Liver (tissue), 9 donors: Measurements from ENCODE around the gene KCNJ1. TPM values are rescaled to one million over a fixed set of nuclear protein-coding genes. Genes with fewer than 3 reads are reported as not detected.

ENCODE experiments used
- DNase-seq: peaks from one replicate; pipeline ENCODE4 v3.0.0-alpha.2; 2017; ENCODE audit warnings: low spot score
- H3K27ac ChIP-seq, 2 donors: one replicate each; pipeline ENCODE4 v1.7.0; 2013; ENCODE audit warnings: inconsistent platforms in 2 of 2, low read length in 2 of 2, control low read depth in 1 of 2, low read depth in 1 of 2, mild to moderate bottlenecking in 1 of 2
- H3K27me3 ChIP-seq, 4 donors: one replicate each; pipeline versions ENCODE4 v1.6.1 to v1.7.0; 2013; ENCODE audit warnings: low read length in 3 of 4, inconsistent platforms in 1 of 4, mild to moderate bottlenecking in 1 of 4, moderate library complexity in 1 of 4; ENCODE audit not compliant: control insufficient read depth in 4 of 4, insufficient read depth in 4 of 4
- H3K36me3 ChIP-seq, 4 donors: one replicate each; pipeline versions ENCODE4 v1.6.1 to v1.7.0; 2013; ENCODE audit warnings: low read length in 3 of 4, mild to moderate bottlenecking in 3 of 4, low read depth in 1 of 4, moderate library complexity in 1 of 4; ENCODE audit not compliant: control insufficient read depth in 4 of 4, insufficient read depth in 3 of 4
- H3K4me1 ChIP-seq, 4 donors: one replicate each; pipeline versions ENCODE4 v1.6.1 to v1.7.0; 2013; ENCODE audit warnings: low read length in 3 of 4, mild to moderate bottlenecking in 3 of 4, moderate library complexity in 1 of 4; ENCODE audit not compliant: control insufficient read depth in 4 of 4, insufficient read depth in 4 of 4
- H3K4me3 ChIP-seq, 3 donors: one replicate each; pipeline versions ENCODE4 v1.6.1 to v1.7.0; 2013; ENCODE audit warnings: low read length in 3 of 3, control low read depth in 1 of 3, low read depth in 1 of 3, mild to moderate bottlenecking in 1 of 3
- H3K9ac ChIP-seq, 2 donors: one replicate each; pipeline ENCODE4 v1.7.0; 2013; ENCODE audit warnings: low read length in 2 of 2, mild to moderate bottlenecking in 2 of 2, moderate library complexity in 2 of 2, control low read depth in 1 of 2, low read depth in 1 of 2
- H3K9me3 ChIP-seq, 4 donors: one replicate each; pipeline versions ENCODE4 v1.6.1 to v1.7.0; 2013; ENCODE audit warnings: low read length in 3 of 4; ENCODE audit not compliant: control insufficient read depth in 4 of 4
- EGR1 ChIP-seq, 2 donors: IDR thresholded peaks; 2 replicates each; pipeline ENCODE4 v1.6.1; 2016 to 2018; ENCODE audit warnings: antibody characterized with exemption in 2 of 2, low read depth in 2 of 2
- FOXA1 ChIP-seq: IDR thresholded peaks from 2 replicates; pipeline ENCODE4 v1.6.1; 2016; ENCODE audit warnings: antibody characterized with exemption
- FOXA2 ChIP-seq: IDR thresholded peaks from 2 replicates; pipeline ENCODE4 v1.6.1; 2016; ENCODE audit warnings: antibody characterized with exemption
- GABPA ChIP-seq, 2 donors: IDR thresholded peaks in 1 of 2; conservative IDR thresholded peaks in 1 of 2; 2 replicates each; pipeline ENCODE4 v1.6.1; 2016; ENCODE audit warnings: antibody characterized with exemption in 2 of 2, mild to moderate bottlenecking in 1 of 2, moderate library complexity in 1 of 2
- HNF4A ChIP-seq, 2 donors: conservative IDR thresholded peaks; 2 replicates each; pipeline ENCODE4 v1.6.1; 2016; ENCODE audit warnings: antibody characterized with exemption in 2 of 2, mild to moderate bottlenecking in 2 of 2
- HNF4G ChIP-seq: IDR thresholded peaks from 2 replicates; pipeline ENCODE4 v1.6.1; 2016; ENCODE audit warnings: antibody characterized with exemption
- JUND ChIP-seq, 2 donors: IDR thresholded peaks; 2 replicates each; pipeline ENCODE4 v1.6.1; 2016; ENCODE audit warnings: antibody characterized with exemption in 2 of 2
- NR2F2 ChIP-seq: IDR thresholded peaks from 2 replicates; pipeline ENCODE4 v1.6.1; 2016; ENCODE audit warnings: antibody characterized with exemption
- RAD21 ChIP-seq, 2 donors: IDR thresholded peaks; 2 replicates each; pipeline ENCODE4 v1.6.1; 2016; ENCODE audit warnings: antibody characterized with exemption in 2 of 2, mild to moderate bottlenecking in 2 of 2
- RXRA ChIP-seq, 2 donors: IDR thresholded peaks; 2 replicates each; pipeline ENCODE4 v1.6.1; 2017 to 2018; ENCODE audit warnings: antibody characterized with exemption in 2 of 2, mild to moderate bottlenecking in 1 of 2
- SP1 ChIP-seq: IDR thresholded peaks from 2 replicates; pipeline ENCODE4 v1.6.1; 2018; ENCODE audit warnings: antibody characterized with exemption, mild to moderate bottlenecking
- TAF1 ChIP-seq: conservative IDR thresholded peaks from 2 replicates; pipeline ENCODE4 v1.6.1; 2016; ENCODE audit warnings: antibody characterized with exemption, mild to moderate bottlenecking
- YY1 ChIP-seq: IDR thresholded peaks from 2 replicates; pipeline ENCODE4 v1.6.1; 2016; ENCODE audit warnings: antibody characterized with exemption, mild to moderate bottlenecking
- WGBS: extraction: QIAGEN DNeasy Blood & Tissue Kit; methylation state at CpG from one replicate; pipeline ENCODE4 v1.1.7; 2013; 5-methylcytosine and 5-hydroxymethylcytosine counted together
- polyA plus RNA-seq, 2 donors: library from polyadenylated mRNA; stranded (reverse) in 1 of 2; unstranded in 1 of 2; fragments of 200-250 nt in 1 of 2; fragments of >200 nt in 1 of 2; fragmentation: Nextera tagmentation in 1 of 2; extraction: Ambion mirVana in 1 of 2; gene quantifications; one replicate each; pipeline versions ENCODE4 v1.2.1 to v1.2.3, GENCODE V29; 2013 to 2015
- total RNA-seq, 2 donors: library from RNA; depleted of rRNA; stranded (reverse); fragments of >200 nt; gene quantifications; one replicate each; pipeline ENCODE4 v1.2.3, GENCODE V29; 2014
- TF ChIP-seq, protein P1 (sequence below): IDR thresholded peaks from 2 replicates; pipeline ENCODE4 v1.6.1; 2016; ENCODE audit warnings: antibody characterized with exemption
- TF ChIP-seq, protein P2 (sequence below): IDR thresholded peaks from 2 replicates; pipeline ENCODE4 v1.6.1; 2016; ENCODE audit warnings: antibody characterized with exemption
- TF ChIP-seq, protein P3 (sequence below): IDR thresholded peaks from 2 replicates; pipeline ENCODE4 v1.6.1; 2016; ENCODE audit warnings: antibody characterized with exemption
- TF ChIP-seq, protein P4 (sequence below): IDR thresholded peaks from 2 replicates; pipeline ENCODE4 v1.6.1; 2016; ENCODE audit warnings: antibody characterized with exemption, mild to moderate bottlenecking
- TF ChIP-seq, protein P5 (sequence below): fragments of 150-350 bp; IDR thresholded peaks from 2 replicates; pipeline ENCODE4 v1.5.1; 2017; ENCODE audit warnings: improper control_type of control experiment, low read depth, low read length; ENCODE audit not compliant: missing input control
- donor health status: healthy.
- donor health status: healthy.
- donor health status: healthy.
- donor health status: healthy.
- donor health status: healthy.

KCNJ1 gene
- total and polyA plus RNA-seq, 4 donors: 0.14 to 0.23 TPM; not detected in 2

DNA sequence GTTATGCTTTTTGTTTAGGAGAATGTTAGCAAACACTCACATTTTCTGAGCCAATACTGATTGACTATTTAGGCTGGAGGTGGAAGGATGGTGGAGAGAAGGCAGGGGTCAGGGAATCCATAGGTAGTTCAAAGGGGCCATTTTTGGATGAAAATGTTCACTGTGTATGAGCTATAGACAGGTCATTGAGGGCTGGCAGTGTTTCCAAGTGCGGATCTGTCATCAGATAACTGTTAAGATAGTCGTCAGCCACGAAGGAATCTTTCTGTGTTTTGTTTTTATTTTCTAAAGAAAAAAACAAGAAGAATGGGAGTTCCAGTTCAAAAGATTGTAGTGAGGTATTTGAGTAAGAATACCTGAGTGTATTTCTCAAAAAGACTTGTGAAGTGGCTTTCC is 27.2 kb upstream of the KCNJ1 start:
- Histone ChIP-seq H3K27ac (no peak overlapping the region), H3K9ac (no peak overlapping the region), H3K4me3 (no peak overlapping the region), H3K4me1 (peaks cover 21 to 47% (median 31%) of the 10 kb centered on the region in 4 donors), H3K36me3 (no peaks in the 10 kb centered on the region), H3K27me3 (no peaks in the 10 kb centered on the region), H3K9me3 (no peaks in the 10 kb centered on the region)
- DNase-seq: no peak
- 38% methylated on average over 3 of the region's 3 CpGs for WGBS
- TF ChIP-seq, protein P1, sequence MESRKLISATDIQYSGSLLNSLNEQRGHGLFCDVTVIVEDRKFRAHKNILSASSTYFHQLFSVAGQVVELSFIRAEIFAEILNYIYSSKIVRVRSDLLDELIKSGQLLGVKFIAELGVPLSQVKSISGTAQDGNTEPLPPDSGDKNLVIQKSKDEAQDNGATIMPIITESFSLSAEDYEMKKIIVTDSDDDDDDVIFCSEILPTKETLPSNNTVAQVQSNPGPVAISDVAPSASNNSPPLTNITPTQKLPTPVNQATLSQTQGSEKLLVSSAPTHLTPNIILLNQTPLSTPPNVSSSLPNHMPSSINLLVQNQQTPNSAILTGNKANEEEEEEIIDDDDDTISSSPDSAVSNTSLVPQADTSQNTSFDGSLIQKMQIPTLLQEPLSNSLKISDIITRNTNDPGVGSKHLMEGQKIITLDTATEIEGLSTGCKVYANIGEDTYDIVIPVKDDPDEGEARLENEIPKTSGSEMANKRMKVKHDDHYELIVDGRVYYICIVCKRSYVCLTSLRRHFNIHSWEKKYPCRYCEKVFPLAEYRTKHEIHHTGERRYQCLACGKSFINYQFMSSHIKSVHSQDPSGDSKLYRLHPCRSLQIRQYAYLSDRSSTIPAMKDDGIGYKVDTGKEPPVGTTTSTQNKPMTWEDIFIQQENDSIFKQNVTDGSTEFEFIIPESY: no peak
- TF ChIP-seq NR2F2: no peak
- no peak for TF ChIP-seq YY1
- TF ChIP-seq, protein P2, sequence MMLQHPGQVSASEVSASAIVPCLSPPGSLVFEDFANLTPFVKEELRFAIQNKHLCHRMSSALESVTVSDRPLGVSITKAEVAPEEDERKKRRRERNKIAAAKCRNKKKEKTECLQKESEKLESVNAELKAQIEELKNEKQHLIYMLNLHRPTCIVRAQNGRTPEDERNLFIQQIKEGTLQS: no peak
- TF ChIP-seq, protein P3, sequence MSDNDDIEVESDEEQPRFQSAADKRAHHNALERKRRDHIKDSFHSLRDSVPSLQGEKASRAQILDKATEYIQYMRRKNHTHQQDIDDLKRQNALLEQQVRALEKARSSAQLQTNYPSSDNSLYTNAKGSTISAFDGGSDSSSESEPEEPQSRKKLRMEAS: no peak
- TF ChIP-seq SP1: no peak
- TF ChIP-seq FOXA1: no peak
- TF ChIP-seq HNF4A (conservative IDR thresholded peaks at IDR 0.05): no peak
- TF ChIP-seq EGR1 (IDR thresholded peaks at IDR 0.05; ENCODE audit: low read depth in 2 of 2): no peak
- TF ChIP-seq HNF4G: no peak
- TF ChIP-seq, protein P4, sequence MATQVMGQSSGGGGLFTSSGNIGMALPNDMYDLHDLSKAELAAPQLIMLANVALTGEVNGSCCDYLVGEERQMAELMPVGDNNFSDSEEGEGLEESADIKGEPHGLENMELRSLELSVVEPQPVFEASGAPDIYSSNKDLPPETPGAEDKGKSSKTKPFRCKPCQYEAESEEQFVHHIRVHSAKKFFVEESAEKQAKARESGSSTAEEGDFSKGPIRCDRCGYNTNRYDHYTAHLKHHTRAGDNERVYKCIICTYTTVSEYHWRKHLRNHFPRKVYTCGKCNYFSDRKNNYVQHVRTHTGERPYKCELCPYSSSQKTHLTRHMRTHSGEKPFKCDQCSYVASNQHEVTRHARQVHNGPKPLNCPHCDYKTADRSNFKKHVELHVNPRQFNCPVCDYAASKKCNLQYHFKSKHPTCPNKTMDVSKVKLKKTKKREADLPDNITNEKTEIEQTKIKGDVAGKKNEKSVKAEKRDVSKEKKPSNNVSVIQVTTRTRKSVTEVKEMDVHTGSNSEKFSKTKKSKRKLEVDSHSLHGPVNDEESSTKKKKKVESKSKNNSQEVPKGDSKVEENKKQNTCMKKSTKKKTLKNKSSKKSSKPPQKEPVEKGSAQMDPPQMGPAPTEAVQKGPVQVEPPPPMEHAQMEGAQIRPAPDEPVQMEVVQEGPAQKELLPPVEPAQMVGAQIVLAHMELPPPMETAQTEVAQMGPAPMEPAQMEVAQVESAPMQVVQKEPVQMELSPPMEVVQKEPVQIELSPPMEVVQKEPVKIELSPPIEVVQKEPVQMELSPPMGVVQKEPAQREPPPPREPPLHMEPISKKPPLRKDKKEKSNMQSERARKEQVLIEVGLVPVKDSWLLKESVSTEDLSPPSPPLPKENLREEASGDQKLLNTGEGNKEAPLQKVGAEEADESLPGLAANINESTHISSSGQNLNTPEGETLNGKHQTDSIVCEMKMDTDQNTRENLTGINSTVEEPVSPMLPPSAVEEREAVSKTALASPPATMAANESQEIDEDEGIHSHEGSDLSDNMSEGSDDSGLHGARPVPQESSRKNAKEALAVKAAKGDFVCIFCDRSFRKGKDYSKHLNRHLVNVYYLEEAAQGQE: no peak
- TF ChIP-seq, protein P5, sequence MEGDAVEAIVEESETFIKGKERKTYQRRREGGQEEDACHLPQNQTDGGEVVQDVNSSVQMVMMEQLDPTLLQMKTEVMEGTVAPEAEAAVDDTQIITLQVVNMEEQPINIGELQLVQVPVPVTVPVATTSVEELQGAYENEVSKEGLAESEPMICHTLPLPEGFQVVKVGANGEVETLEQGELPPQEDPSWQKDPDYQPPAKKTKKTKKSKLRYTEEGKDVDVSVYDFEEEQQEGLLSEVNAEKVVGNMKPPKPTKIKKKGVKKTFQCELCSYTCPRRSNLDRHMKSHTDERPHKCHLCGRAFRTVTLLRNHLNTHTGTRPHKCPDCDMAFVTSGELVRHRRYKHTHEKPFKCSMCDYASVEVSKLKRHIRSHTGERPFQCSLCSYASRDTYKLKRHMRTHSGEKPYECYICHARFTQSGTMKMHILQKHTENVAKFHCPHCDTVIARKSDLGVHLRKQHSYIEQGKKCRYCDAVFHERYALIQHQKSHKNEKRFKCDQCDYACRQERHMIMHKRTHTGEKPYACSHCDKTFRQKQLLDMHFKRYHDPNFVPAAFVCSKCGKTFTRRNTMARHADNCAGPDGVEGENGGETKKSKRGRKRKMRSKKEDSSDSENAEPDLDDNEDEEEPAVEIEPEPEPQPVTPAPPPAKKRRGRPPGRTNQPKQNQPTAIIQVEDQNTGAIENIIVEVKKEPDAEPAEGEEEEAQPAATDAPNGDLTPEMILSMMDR: no peak
- no peak for TF ChIP-seq JUND (IDR thresholded peaks at IDR 0.05)
- TF ChIP-seq FOXA2: no peak
- TF ChIP-seq RAD21 (IDR thresholded peaks at IDR 0.05): no peak
- TF ChIP-seq TAF1: no peak
- TF ChIP-seq GABPA (IDR thresholded peaks at IDR 0.05 in 1 of 2, conservative IDR thresholded peaks at IDR 0.05 in 1 of 2): no peak
- TF ChIP-seq RXRA (IDR thresholded peaks at IDR 0.05): no peak
